PC-3 (cell line): ENCODE data around the gene MARCKSL1. TPM values are rescaled to one million over a fixed set of nuclear protein-coding genes. Genes with fewer than 3 reads are reported as not detected.

ENCODE experiments used
- ATAC-seq: fragments of 200-7000 bp; cut with Tn5 transposase; 2 replicates; pipeline ENCODE4 v1.9.1; 2020; ENCODE audit warnings: mild to moderate bottlenecking, moderate library complexity
- BruUV-seq: library from RNA; stranded (reverse); fragments of 400-500 nt; replicated peaks from 2 replicates; lab custom pipeline; 2021; lab: Mats Ljungman, UMichigan
- CTCF ChIA-PET: fragments of 300-600 bp; sonication (Branson Sonifier 250); formaldehyde crosslinking; loops from one replicate; lab custom pipeline; 2022; ENCODE audit warnings: antibody characterized with exemption; lab: Charles Lee
- POLR2A ChIA-PET: fragments of 300-600 bp; sonication (Branson Sonifier 250); formaldehyde crosslinking; loops from one replicate; lab custom pipeline; 2022; ENCODE audit warnings: antibody characterized with exemption; ENCODE audit not compliant: unreplicated experiment; lab: Charles Lee
- DNase-seq: peaks from one replicate; pipeline ENCODE4 v3.0.0-alpha.2; 2015
- H2AFZ ChIP-seq: fragments of 300-600 bp; sonication (generic); 2 replicates; pipeline ENCODE4 v1.6.0; 2016; ENCODE audit warnings: antibody characterized with exemption, low read length
- H3F3A ChIP-seq: fragments of 300-600 bp; sonication (generic); one replicate; pipeline ENCODE4 v1.6.0; 2017; ENCODE audit warnings: antibody characterized with exemption, low read length, control low read depth, mild to moderate bottlenecking; ENCODE audit not compliant: unreplicated experiment
- H3K27ac ChIP-seq: fragments of 300-600 bp; sonication (generic); 2 replicates; pipeline ENCODE4 v1.5.1; 2016; ENCODE audit warnings: mild to moderate bottlenecking, low read length
- H3K27me3 ChIP-seq: fragments of 300-600 bp; sonication (generic); 2 replicates; pipeline ENCODE4 v1.6.1; 2016; ENCODE audit warnings: low read length, mixed read lengths
- H3K36me3 ChIP-seq: fragments of 300-600 bp; sonication (generic); 2 replicates; pipeline ENCODE4 v1.6.1; 2016; ENCODE audit warnings: low read depth, mixed run types, low read length, mixed read lengths
- H3K4me1 ChIP-seq: fragments of 300-600 bp; sonication (generic); 2 replicates; pipeline ENCODE4 v1.5.1; 2016; ENCODE audit warnings: low read length; ENCODE audit not compliant: insufficient read depth
- H3K4me2 ChIP-seq: fragments of 300-600 bp; sonication (generic); 2 replicates; pipeline ENCODE4 v1.6.0; 2016; ENCODE audit warnings: low read length
- H3K4me3 ChIP-seq: fragments of 300-600 bp; sonication (generic); 2 replicates; pipeline ENCODE4 v1.5.1; 2016; ENCODE audit warnings: mild to moderate bottlenecking, low read length, mixed read lengths
- H3K79me2 ChIP-seq: fragments of 300-600 bp; sonication (generic); 2 replicates; pipeline ENCODE4 v1.6.1; 2017; ENCODE audit warnings: low read length, mixed read lengths
- H3K9ac ChIP-seq: fragments of 300-600 bp; sonication (generic); 2 replicates; pipeline ENCODE4 v1.6.0; 2016; ENCODE audit warnings: mild to moderate bottlenecking, low read length
- H3K9me2 ChIP-seq: fragments of 300-600 bp; sonication (generic); replicated peaks from 2 replicates; pipeline ENCODE4 v1.6.1; 2016; ENCODE audit warnings: mixed run types, low read length, mixed read lengths
- H3K9me3 ChIP-seq: fragments of 300-600 bp; sonication (generic); 2 replicates; pipeline ENCODE4 v1.6.1; 2016; ENCODE audit warnings: low read length, mixed read lengths
- H4K20me1 ChIP-seq: fragments of 300-600 bp; sonication (generic); 2 replicates; pipeline ENCODE4 v1.6.1; 2016; ENCODE audit warnings: low read length, mixed read lengths
- CTCF ChIP-seq: fragments of 300-600 bp; sonication (generic); conservative IDR thresholded peaks from 2 replicates; pipeline ENCODE4 v1.5.1; 2017; ENCODE audit warnings: antibody characterized with exemption, low read depth, mild to moderate bottlenecking, low read length
- EZH2 ChIP-seq: fragments of 300-600 bp; sonication (generic); IDR thresholded peaks from one replicate; pipeline ENCODE4 v1.6.1; 2017; ENCODE audit warnings: antibody characterized with exemption, mild to moderate bottlenecking, low read length; ENCODE audit not compliant: unreplicated experiment
- EZH2phosphoT487 ChIP-seq: fragments of 300-600 bp; sonication (generic); IDR thresholded peaks from 2 replicates; pipeline ENCODE4 v1.6.1; 2018; ENCODE audit warnings: mild to moderate bottlenecking, antibody characterized with exemption, low read length, borderline replicate concordance
- intact Hi-C: fragments of 100-400 bp; cut with micrococcal nuclease; formaldehyde crosslinking; loops from 2 replicates; pipeline ENCODE4 v1.9.0; 2023
- total RNA-seq: library from RNA; depleted of rRNA; stranded (reverse); fragments of >200 nt; gene quantifications from 2 replicates; pipeline ENCODE4 v1.2.3, GENCODE V29; 2014

MARCKSL1 gene
- total RNA-seq, 1 experiment from 2014 or later: 159 TPM

GRCh38 chr1:32338637-32339145, 2.7 kb upstream of the MARCKSL1 start:
- peaks cover 48% of the 10 kb centered on the region for H3K4me1 ChIP-seq
- peaks cover 18% of the 10 kb centered on the region for H3K79me2 ChIP-seq
- no peak overlapping the region for H3K9ac ChIP-seq
- no peaks in the 10 kb centered on the region for H3F3A ChIP-seq
- H3K36me3 ChIP-seq: peaks cover 5% of the 10 kb centered on the region
- peak overlapping the region; percentile 28 for H3K27ac ChIP-seq
- no peaks in the 10 kb centered on the region for H3K9me2 ChIP-seq
- no peak for TF ChIP-seq EZH2phosphoT487
- TF ChIP-seq EZH2: no peak
- no peak for TF ChIP-seq CTCF
- no TSS peak for BruUV-seq
- no peak overlapping the region for H3K4me3 ChIP-seq
- DNase-seq (no peak), ATAC-seq (no peak)
- CTCF ChIA-PET: no interaction called here
- no peaks in the 10 kb centered on the region for H3K27me3 ChIP-seq
- H4K20me1 ChIP-seq: peaks cover 15% of the 10 kb centered on the region
- no peaks in the 10 kb centered on the region for H3K9me3 ChIP-seq
- POLR2A ChIA-PET: no interaction called here
- H2AFZ ChIP-seq: no peak overlapping the region
- no peak overlapping the region for H3K4me2 ChIP-seq
- intact Hi-C loops: no loop called here

GRCh38 chr1:32337855-32338636, 2.0 kb upstream of the MARCKSL1 start:
- H3K27me3 ChIP-seq: no peaks in the 10 kb centered on the region
- H3K9me3 ChIP-seq: no peaks in the 10 kb centered on the region
- ChIA-PET CTCF (no interaction called here), POLR2A (interaction anchor here (0.6 kb wide), 1 partner anchor 49 kb away, joined by 11 read pairs; no protein-coding TSS in a partner anchor)
- H3K36me3 ChIP-seq: peaks cover 12% of the 10 kb centered on the region
- no peaks in the 10 kb centered on the region for H3K9me2 ChIP-seq
- intact Hi-C loops: no loop called here
- peak overlapping the region; percentile 28 for H3K27ac ChIP-seq
- no peak for TF ChIP-seq EZH2phosphoT487
- no peak for TF ChIP-seq CTCF
- no peak for TF ChIP-seq EZH2
- peak overlapping the region; percentile 1; the same call in 1 of the 2 replicates for H3K4me2 ChIP-seq
- peaks cover 23% of the 10 kb centered on the region for H3K79me2 ChIP-seq
- H3K4me1 ChIP-seq: peaks cover 55% of the 10 kb centered on the region
- no peak overlapping the region for H3K4me3 ChIP-seq
- peak; percentile 8; the same call in 1 of the 2 replicates for ATAC-seq
- BruUV-seq: no TSS peak
- H4K20me1 ChIP-seq: peaks cover 20% of the 10 kb centered on the region
- H3K9ac ChIP-seq: no peak overlapping the region; the same call in 1 of the 2 replicates
- no peak overlapping the region for H2AFZ ChIP-seq
- H3F3A ChIP-seq: no peaks in the 10 kb centered on the region
- DNase-seq: peak; percentile 39
